GM12878 (cell line): ENCODE results near the gene NT5E. TPM values are rescaled to one million over a fixed set of nuclear protein-coding genes. Genes with fewer than 3 reads are reported as not detected.

Source experiments
- ATAC-seq: fragments of 200-7000 bp; cut with Tn5 transposase; 3 replicates; pipeline ENCODE4 v1.9.1; 2020; ENCODE audit warnings: mild to moderate bottlenecking, moderate library complexity
- BruUV-seq: library from RNA; stranded (reverse); fragments of 400-500 nt; replicated peaks from 2 replicates; lab custom pipeline; 2021; lab: Mats Ljungman, UMichigan
- CTCF ChIA-PET: fragments of 300-600 bp; sonication (Branson Sonifier 250); formaldehyde crosslinking; extraction: SDS; loops from one replicate; lab custom pipeline; 2021; ENCODE audit warnings: inconsistent platforms; lab: Yijun Ruan, JAX
- POLR2A ChIA-PET: fragments of 350-600 bp; formaldehyde crosslinking; extraction: SDS; loops from one replicate; lab custom pipeline; 2021; ENCODE audit warnings: inconsistent platforms; lab: Charles Lee
- RAD21 ChIA-PET: fragments of 300-600 bp; sonication (Branson Sonifier 250); formaldehyde crosslinking; loops from one replicate; lab custom pipeline; 2023; ENCODE audit warnings: antibody characterized with exemption; ENCODE audit not compliant: unreplicated experiment; lab: Charles Lee
- SMC1A ChIA-PET: fragments of 300-600 bp; sonication (Branson Sonifier 250); formaldehyde crosslinking; loops from one replicate; lab custom pipeline; 2023; ENCODE audit not compliant: unreplicated experiment, uncharacterized antibody; lab: Charles Lee
- DNase-seq: peaks from one replicate; pipeline ENCODE4 v3.0.0-alpha.2; 2011; ENCODE audit warnings: low read depth, low spot score
- FAIRE-seq: peaks from 3 replicates; lab custom pipeline; 2011; peaks lifted over from hg19 to GRCh38; lab: Jason Lieb, UNC
- H2AFZ ChIP-seq: 2 replicates; pipeline ENCODE4 v1.6.0; 2011; ENCODE audit warnings: low read depth, low read length, control low read depth; ENCODE audit not compliant: control insufficient read depth
- H3K27ac ChIP-seq: 2 replicates; pipeline ENCODE4 v1.5.1; 2011; ENCODE audit warnings: control low read depth; ENCODE audit not compliant: control insufficient read depth, insufficient read depth
- H3K27me3 ChIP-seq, 2 experiments: replicated peaks in 1 of 2; 2 replicates each; pipeline versions ENCODE4 v1.6.0 to v1.6.1; 2011; ENCODE audit warnings: low read length in 1 of 2; ENCODE audit not compliant: control insufficient read depth in 2 of 2, insufficient read depth in 2 of 2
- H3K36me3 ChIP-seq, 2 experiments: 2 replicates each; pipeline ENCODE4 v1.5.1; 2011; ENCODE audit warnings: low read length in 1 of 2; ENCODE audit not compliant: control insufficient read depth in 2 of 2, insufficient read depth in 2 of 2
- H3K4me1 ChIP-seq: 2 replicates; pipeline ENCODE4 v1.6.1; 2011; ENCODE audit warnings: mild to moderate bottlenecking, low read length, moderate library complexity, mixed read lengths; ENCODE audit not compliant: control insufficient read depth, insufficient read depth
- H3K4me2 ChIP-seq: 2 replicates; pipeline ENCODE4 v1.6.0; 2011; ENCODE audit warnings: control low read depth; ENCODE audit not compliant: control insufficient read depth, insufficient read depth
- H3K4me3 ChIP-seq: fragments of 200-600 bp; sonication (generic); 2 replicates; pipeline ENCODE4 v1.5.1; 2016
- H3K79me2 ChIP-seq: 2 replicates; pipeline ENCODE4 v1.6.0; 2011; ENCODE audit warnings: low read length; ENCODE audit not compliant: control insufficient read depth, insufficient read depth
- H3K9ac ChIP-seq: 2 replicates; pipeline ENCODE4 v1.8.0; 2011; ENCODE audit warnings: low read length, control low read depth, mixed read lengths; ENCODE audit not compliant: control insufficient read depth, insufficient read depth
- H3K9me3 ChIP-seq: replicated peaks from 3 replicates; pipeline ENCODE4 v1.5.1; 2011; ENCODE audit warnings: mild to moderate bottlenecking, low read length; ENCODE audit not compliant: control insufficient read depth, insufficient read depth
- H4K20me1 ChIP-seq: 2 replicates; pipeline ENCODE4 v1.6.0; 2011; ENCODE audit not compliant: control insufficient read depth, insufficient read depth
- EED ChIP-seq: sonication (generic); IDR thresholded peaks from 2 replicates; pipeline ENCODE4 v1.6.1; 2016; ENCODE audit warnings: antibody characterized with exemption, low read depth
- ETV6 ChIP-seq, 2 experiments: fragments of 450-650 bp in 1 of 2; IDR thresholded peaks in 1 of 2; conservative IDR thresholded peaks in 1 of 2; 2 replicates each; pipeline ENCODE4 v1.6.1; 2014; ENCODE audit warnings: antibody characterized with exemption in 1 of 2, borderline replicate concordance in 1 of 2, low read depth in 1 of 2, mild to moderate bottlenecking in 1 of 2, moderate library complexity in 1 of 2
- IKZF2 ChIP-seq, 2 experiments: fragments of 450-650 bp; IDR thresholded peaks; 2 replicates each; pipeline ENCODE4 v1.6.1; 2017; ENCODE audit warnings: mild to moderate bottlenecking in 2 of 2, moderate library complexity in 2 of 2
- NFIC ChIP-seq: IDR thresholded peaks from 2 replicates; pipeline ENCODE4 v1.6.1; 2012; ENCODE audit warnings: low read depth, mild to moderate bottlenecking, inconsistent platforms, low read length, moderate library complexity
- WGBS: methylation state at CpG from one replicate; pipeline ENCODE4 v1.1.6; 2016; ENCODE audit warnings: low lambda C conversion rate; ENCODE audit not compliant: insufficient replicate concordance, insufficient coverage; ENCODE audit errors: missing lambda C conversion rate; 5-methylcytosine and 5-hydroxymethylcytosine counted together
- in situ Hi-C: fragments of 300-500 bp; cut with MboI; formaldehyde crosslinking; loops from 9 replicates; pipeline ENCODE4 v1.14.3; 2018; ENCODE audit warnings: mixed read lengths
- intact Hi-C: fragments of 100-400 bp; cut with micrococcal nuclease; formaldehyde crosslinking; loops from one replicate; pipeline ENCODE4 v1.14.2; 2022; ENCODE audit not compliant: unreplicated experiment
- polyA plus RNA-seq, 11 experiments: library from polyadenylated mRNA; depleted of rRNA in 4 of 11; unstranded in 6 of 11; stranded (reverse) in 5 of 11; fragments of >200 nt; fragmentation: Nextera tagmentation in 4 of 11; fragmentation: Illumina TruSeq in 1 of 11; extraction: Ambion mirVana in 4 of 11; extraction: Trizol in 1 of 11; gene quantifications; 1 replicate in 1 of 11; 2 replicates in 10 of 11; pipeline versions ENCODE4 v1.2.1 to v1.2.3, GENCODE V29; 2011 to 2016; ENCODE audit warnings: inconsistent platforms in 2 of 11, missing spikeins in 2 of 11, low read depth in 1 of 11
- total RNA-seq, 4 experiments: library from RNA; depleted of rRNA in 3 of 4; stranded (reverse); fragments of >200 nt in 3 of 4; fragmentation: Illumina TruSeq in 1 of 4; extraction: Trizol in 1 of 4; gene quantifications; 2 replicates each; pipeline versions ENCODE4 v1.2.1 to v1.2.3, GENCODE V29; 2013 to 2021

The NT5E gene
- total and polyA plus RNA-seq, 10 of the 15 experiments (the other 5 are each of a cell fraction or from before 2014, with no cell fraction given): 1.9 to 9.7 (median 7.3) TPM

GRCh38 chr6:85449388-85449817 is 480 bp upstream of the NT5E start (continued):
- TF ChIP-seq ETV6 (conservative IDR thresholded peaks at IDR 0.05 in 1 of 2, IDR thresholded peaks at IDR 0.05 in 1 of 2; ENCODE audit: borderline replicate concordance in 1 of 2, low read depth in 1 of 2) (no peak), EED (0 out of 2 replicates have a peak, but pooled peaks have one; percentile 28)

GRCh38 chr6:85451565-85452306 is 1.9 kb downstream of the NT5E start:
- ChIA-PET POLR2A (interaction anchor here (1.2 to 5.4 kb wide), 5 partner anchors 10 to 227 kb away, joined by 3 to 64 read pairs (median 27); no protein-coding TSS in a partner anchor), RAD21 (interaction anchor here (0.6 to 8.9 kb wide), 9 partner anchors 9 to 51 kb away, joined by 3 to 80 read pairs (median 15); no protein-coding TSS in a partner anchor), SMC1A (interaction anchor here (0.9 to 12.9 kb wide), 11 partner anchors 10 to 227 kb away, joined by 3 to 138 read pairs (median 7); no protein-coding TSS in a partner anchor)
- H4K20me1 ChIP-seq: no peaks in the 10 kb centered on the region
- BruUV-seq: TSS peak; percentile 68
- H3K9me3 ChIP-seq: no peaks in the 10 kb centered on the region
- no peak for FAIRE-seq
- H3K4me1 ChIP-seq: peaks cover 23% of the 10 kb centered on the region
- H3K27ac ChIP-seq: peak overlapping the region; percentile 43
- peak overlapping the region; percentile 93 for H3K4me2 ChIP-seq
- no peak for DNase-seq
- in situ Hi-C loops: no loop called here
- TF ChIP-seq NFIC (no peak), IKZF2 (IDR thresholded peaks at IDR 0.05) (peak in 1 of 2 experiments; percentile 9; a peak in 2 of 4 replicates)
- TF ChIP-seq, all 136 proteins: peak for 1
- no peak overlapping the region for H2AFZ ChIP-seq
- H3K9ac ChIP-seq: peak overlapping the region; percentile 57
- no peaks in the 10 kb centered on the region for H3K27me3 ChIP-seq
- ATAC-seq: no peak
- WGBS: 6% methylated on average over 4 of the region's 4 CpGs
- intact Hi-C loops: loop anchor here (2.0 to 5.0 kb wide), 3 partner anchors 31 to 226 kb away; no protein-coding TSS in a partner anchor
- no peaks in the 10 kb centered on the region for H3K36me3 ChIP-seq
- H3K4me3 ChIP-seq: peak overlapping the region; percentile 83
- CTCF ChIA-PET: interaction anchor here (0.9 to 13.2 kb wide), 12 partner anchors 11 to 100 kb away, joined by 3 to 188 read pairs (median 4); no protein-coding TSS in a partner anchor
- H3K79me2 ChIP-seq: peaks cover 39% of the 10 kb centered on the region
